NCI-H128 (cell line): Measurements from ENCODE around the gene MKNK1.
A peak's percentile ranks its signal among the peaks of the same experiment; 100 is the strongest.

Experiments used
- DNase-seq: peaks from one replicate; lab custom pipeline; 2025; ENCODE audit not compliant: unreplicated experiment; lab: John Stamatoyannopoulos, UW

MKNK1 gene

GRCh38 chr1:46599059-46599970 is 4.8 kb downstream of the MKNK1 start:
- DNase-seq: no peak

- no peak for DNase-seq
These were observed 7.2 kb downstream of the MKNK1 start for GRCh38 chr1:46596846-46597245.

GRCh38 chr1:46596036-46596435 is 8.0 kb downstream of the MKNK1 start:
- DNase-seq: no peak

GRCh38 chr1:46595127-46595526 is 8.9 kb downstream of the MKNK1 start:
- DNase-seq: no peak

DNA sequence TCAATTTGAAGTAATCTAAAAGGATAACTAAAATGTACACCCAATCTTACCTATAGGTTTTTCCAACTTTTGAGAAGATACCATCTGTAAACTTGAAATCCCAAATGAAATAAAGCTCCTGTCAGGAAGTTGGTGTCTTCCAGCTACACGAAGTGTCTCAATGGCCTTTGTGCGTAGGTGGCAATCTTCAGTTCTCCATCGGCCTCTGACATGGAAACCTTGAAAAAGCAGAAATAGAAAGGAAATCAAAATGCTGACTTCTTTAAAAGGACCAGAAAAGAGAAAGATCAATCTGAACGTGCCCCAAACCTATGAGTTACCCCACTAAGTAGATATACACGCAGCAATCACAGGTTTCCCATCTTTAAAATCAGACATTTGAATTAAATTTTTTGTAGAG is 10.0 kb downstream of the MKNK1 start:
- no peak for DNase-seq

GRCh38 chr1:46592823-46593222 is 11.2 kb downstream of the MKNK1 start:
- no peak for DNase-seq

- no peak for DNase-seq
These were observed 14.5 kb downstream of the MKNK1 start for GRCh38 chr1:46589529-46589928.

DNA sequence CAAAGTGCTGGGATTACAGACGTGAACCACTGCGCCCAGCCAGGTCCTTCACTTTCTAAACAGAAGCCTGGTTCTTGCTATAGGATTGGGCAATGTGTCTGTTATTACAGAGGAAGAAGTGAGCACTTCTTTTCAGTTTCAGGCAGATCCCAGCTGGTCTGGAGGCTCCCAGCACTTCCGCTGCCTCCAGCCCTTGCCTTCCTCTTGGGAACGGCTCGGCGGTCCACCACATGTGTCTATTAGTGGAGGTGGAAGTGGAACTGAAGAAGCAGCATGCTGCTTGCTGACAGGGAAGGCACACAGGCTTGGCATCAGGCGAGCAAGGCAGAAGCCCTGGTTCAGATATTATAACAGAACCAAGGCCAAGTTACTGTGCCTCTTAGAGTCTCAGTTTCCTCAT is 17.0 kb downstream of the MKNK1 start:
- DNase-seq: no peak

GRCh38 chr1:46585312-46585938 is 18.6 kb downstream of the MKNK1 start:
- no peak for DNase-seq

- no peak for DNase-seq
These were observed 20.6 kb downstream of the MKNK1 start for GRCh38 chr1:46583494-46583893.

GRCh38 chr1:46582972-46583371 is 21.1 kb downstream of the MKNK1 start:
- no peak for DNase-seq

GRCh38 chr1:46581681-46582455 is 22.2 kb downstream of the MKNK1 start:
- DNase-seq: peak; percentile 12

DNA sequence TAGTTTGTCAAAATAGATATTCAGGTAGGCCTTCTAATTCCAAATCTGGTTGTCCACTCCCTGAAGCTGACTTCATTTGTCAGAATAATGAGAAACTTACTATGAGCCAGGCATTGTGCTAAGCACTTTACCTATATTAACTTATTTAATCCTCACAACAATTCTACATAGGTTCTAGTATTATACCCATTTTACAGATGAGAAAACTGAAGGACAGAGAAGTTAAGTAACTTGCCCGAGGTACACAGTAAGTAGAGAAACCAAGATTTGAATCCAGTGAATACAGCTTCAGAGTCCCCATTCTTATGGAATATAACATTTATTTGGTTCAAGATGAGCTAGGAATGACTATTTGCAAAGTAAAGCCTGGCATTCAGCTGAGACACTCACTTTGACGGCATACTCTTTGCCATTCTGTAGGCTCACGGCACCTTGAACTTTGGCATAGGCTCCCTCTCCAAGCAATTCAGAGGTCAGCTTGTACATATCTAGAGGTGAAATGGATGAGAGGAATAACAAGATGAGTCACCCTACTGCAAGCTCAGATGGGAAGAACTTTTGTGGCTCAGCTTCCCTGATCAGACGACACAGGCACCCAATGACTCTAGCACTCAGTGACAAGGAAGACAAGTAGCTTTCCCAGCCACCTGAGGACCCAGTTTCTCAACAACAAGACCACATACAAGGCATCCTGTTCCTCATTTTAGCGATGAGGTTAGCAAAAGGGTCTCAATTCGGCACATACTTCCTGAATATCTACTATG is 23.7 kb downstream of the MKNK1 start:
- no peak for DNase-seq

DNA sequence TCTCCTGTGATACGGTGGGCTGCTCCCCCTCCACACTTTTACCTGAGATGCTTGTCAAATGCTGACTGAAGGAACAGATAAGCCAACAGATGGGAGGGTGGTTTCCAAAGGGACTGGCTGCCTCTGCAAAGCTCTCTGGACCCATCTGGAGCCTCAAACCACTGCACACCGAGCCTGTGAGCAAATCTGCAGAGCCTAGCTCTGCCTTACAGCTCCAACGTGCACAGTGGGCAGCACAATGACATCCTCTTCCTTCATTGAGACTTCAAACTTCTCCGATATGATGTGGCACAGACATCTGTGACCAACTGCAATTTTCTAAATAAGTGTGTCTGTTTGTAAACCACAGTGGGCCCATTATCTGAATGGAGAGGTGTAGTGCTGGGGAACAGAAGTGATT is 26.4 kb downstream of the MKNK1 start:
- DNase-seq: no peak

DNA sequence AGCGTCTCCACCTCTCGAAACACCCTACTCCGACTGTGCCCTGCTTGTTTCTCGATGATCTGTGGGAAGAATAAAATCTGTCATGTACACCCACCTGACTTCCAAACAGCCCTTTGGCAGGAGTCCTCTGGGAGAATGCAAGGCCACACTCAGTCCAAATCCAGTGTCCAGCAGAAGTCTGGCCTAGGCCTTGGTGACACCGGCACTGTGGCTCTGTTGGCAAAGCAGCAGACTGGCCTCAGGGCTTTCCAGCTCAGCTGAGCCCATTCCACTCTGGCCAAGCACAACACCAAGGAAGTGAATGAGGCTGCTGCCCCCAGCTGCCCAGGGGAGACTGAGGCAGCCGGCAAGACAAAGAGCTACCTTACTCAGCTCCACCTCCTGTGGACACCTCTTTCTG is 27.5 kb downstream of the MKNK1 start:
- no peak for DNase-seq

GRCh38 chr1:46575778-46576177 is 28.3 kb downstream of the MKNK1 start:
- no peak for DNase-seq

- no peak for DNase-seq
These were observed 28.8 kb downstream of the MKNK1 start for GRCh38 chr1:46575300-46575699.

- DNase-seq: no peak
These were observed 32.3 kb downstream of the MKNK1 start for GRCh38 chr1:46571691-46572225.

- no peak for DNase-seq
These were observed 34.0 kb downstream of the MKNK1 start for GRCh38 chr1:46569884-46570725.

GRCh38 chr1:46569116-46569515 is 35.0 kb downstream of the MKNK1 start:
- no peak for DNase-seq
